Ovary (tissue), 10 donors: ENCODE results near the gene ZNF226. TPM values are rescaled to one million over a fixed set of nuclear protein-coding genes. Genes with fewer than 3 reads are reported as not detected.
"Not testable (repeated sequence)": the region's sequence is repeated elsewhere in the genome, so short reads cannot be mapped to it uniquely, and the experiment has no call there.

Experiments used
- DNase-seq, 5 donors: peaks; one replicate each; pipeline ENCODE4 v3.0.0-alpha.2; 2019 to 2020
- H3K27ac ChIP-seq, 2 donors: fragments of 200-600 bp; one replicate each; pipeline versions ENCODE4 v1.5.1 to v1.8.0; 2019 to 2022
- H3K27me3 ChIP-seq: fragments of 200-600 bp; one replicate; pipeline ENCODE4 v1.8.0; 2022
- H3K36me3 ChIP-seq: fragments of 200-600 bp; sonication (generic); one replicate; pipeline ENCODE4 v1.5.1; 2019
- H3K4me1 ChIP-seq: one replicate; pipeline ENCODE4 v1.8.1; 2013; ENCODE audit warnings: mild to moderate bottlenecking, moderate library complexity; ENCODE audit not compliant: insufficient read depth
- H3K4me3 ChIP-seq: fragments of 200-600 bp; sonication (generic); one replicate; pipeline ENCODE4 v1.5.1; 2017
- H3K9me3 ChIP-seq, 2 donors: fragments of 200-600 bp in 1 of 2; sonication (generic) in 1 of 2; one replicate each; pipeline versions ENCODE4 v1.5.1 to v1.8.1; 2013 to 2019; ENCODE audit warnings: mild to moderate bottlenecking in 1 of 2, moderate library complexity in 1 of 2
- CTCF ChIP-seq, 3 donors: fragments of 450-650 bp in 2 of 3; fragments of 200-600 bp in 1 of 3; IDR thresholded peaks; one replicate each; pipeline versions ENCODE4 v1.5.1 to v1.8.0; 2016 to 2022; ENCODE audit warnings: antibody characterized with exemption in 3 of 3, mild to moderate bottlenecking in 1 of 3
- EP300 ChIP-seq: sonication (generic); formaldehyde crosslinking; IDR thresholded peaks from one replicate; pipeline ENCODE4 v1.6.1; 2017; ENCODE audit warnings: antibody characterized with exemption
- POLR2A ChIP-seq: fragments of 450-650 bp; IDR thresholded peaks from one replicate; pipeline ENCODE4 v1.6.1; 2017; ENCODE audit warnings: antibody characterized with exemption, mild to moderate bottlenecking, moderate library complexity
- WGBS, 3 donors: extraction: QIAGEN DNeasy Blood & Tissue Kit in 1 of 3; methylation state at CpG; one replicate each; pipeline versions ENCODE4 v1.1.5 to v1.1.7; 2013 to 2017; 5-methylcytosine and 5-hydroxymethylcytosine counted together
- intact Hi-C, 4 donors: fragments of 100-400 bp; cut with DNase I; formaldehyde crosslinking; loops; one replicate each; pipeline versions ENCODE4 v1.11.0 to v1.15.1; 2022 to 2023
- long read RNA-seq, 3 donors: library from polyadenylated mRNA in 2 of 3; unstranded in 2 of 3; transcript quantifications; one replicate each; pipeline ENCODE4 v2.0.0 and lab custom pipeline, GENCODE V29; 2021 to 2026
- polyA plus RNA-seq, 2 donors: library from polyadenylated mRNA; stranded (reverse); fragments of 200-250 nt in 1 of 2; fragments of 350-450 nt in 1 of 2; fragmentation: Illumina TruSeq in 1 of 2; extraction: RNeasy Lipid Tissue Mini Kit (QIAGEN cat#74804) in 1 of 2; gene quantifications; one replicate each; pipeline ENCODE4 v1.2.3, GENCODE V29; 2013 to 2014
- total RNA-seq, 7 donors: library from RNA; depleted of rRNA in 2 of 7; stranded (reverse); fragments of >200 nt in 2 of 7; fragmentation: NEBNext Ultra II Directional in 3 of 7; extraction: Animal tissue kit (Norgen Biotek cat#: 25700) in 3 of 7; gene quantifications; one replicate each; pipeline versions ENCODE4 v1.1.0 to v1.2.4, GENCODE V29; 2016 to 2023
- donor health status: DM: no; HTN: no; CAD: no; lungs with moderate emphysema.
- donor health status: DM: no; HTN: no; CAD: no.
- donor health status: Bipolar disorder and iron deficiency.
- donor health status: DM: yes; HTN: yes; CAD: no.
- donor health status: DM: no; HTN: no; CAD: no.
- donor health status: DM: yes; HTN: yes; CAD: no.

Gene ZNF226
- total RNA-seq (10 to 100 TPM; 11.5 to 30.3 (median 22.4) TPM), polyA plus RNA-seq (10 to 100 TPM; 18.1 to 27.3 TPM)
- long read RNA-seq, donor 1, full-length matches to known transcripts: 12 of 17 reads
- long read RNA-seq, donor 1, partial matches to known transcripts: 3 of 17 reads
- long read RNA-seq, donor 1, other reads (novel, unspliced or antisense): 2 of 17 reads
- long read RNA-seq, donor 2, transcript ZNF226-218 (6 exons, 548 nt): major isoform, 7 of 15 reads
- long read RNA-seq, donor 2, partial matches to known transcripts: 0 of 15 reads
- long read RNA-seq, donor 2, other reads (novel, unspliced or antisense): 0 of 15 reads
- long read RNA-seq, donor 3, full-length matches to known transcripts: 17 of 25 reads
- long read RNA-seq, donor 3, partial matches to known transcripts: 2 of 25 reads
- long read RNA-seq, donor 3, other reads (novel, unspliced or antisense): 6 of 25 reads

- no peaks in the 10 kb centered on the region for H3K36me3 ChIP-seq
- peak; percentile 82 to 88 (median 84) for DNase-seq
- TF ChIP-seq POLR2A: peak; percentile 46
- TF ChIP-seq CTCF (IDR thresholded peaks at IDR 0.05): peak in 1 of 3 donors; percentile 5
- TF ChIP-seq EP300: no peak
- peaks cover 0 to 25% of the 10 kb centered on the region in 2 donors for H3K9me3 ChIP-seq
- intact Hi-C loops: loop anchor here in 1 of 4 donors (5.0 kb wide), 1 partner anchor 53 kb away; the partner anchor contains the start of gene ZNF225
- no peaks in the 10 kb centered on the region for H3K27me3 ChIP-seq
- H3K27ac ChIP-seq: peak within 1 kb of the TSS; percentile 52 to 83
- peaks cover 5% of the 10 kb centered on the region for H3K4me1 ChIP-seq
- H3K4me3 ChIP-seq: peak within 1 kb of the TSS; percentile 68
- 0 to 1% (median 0%) methylated on average over 32 of the region's 32 CpGs for WGBS, 3 donors
Measured at GRCh38 chr19:44164673-44165512, at the start of gene ZNF226. TSS of gene ZNF226 (plus strand) at chr19:44165100. CDS start at chr19:44170081, 4,981 bp downstream.

GRCh38 chr19:44121162-44121561 lies 43.7 kb upstream of the ZNF226 start:
- H3K27me3 ChIP-seq, H3K27ac ChIP-seq, intact Hi-C loops, H3K4me3 ChIP-seq, H3K36me3 ChIP-seq, DNase-seq, H3K4me1 ChIP-seq: not testable (repeated sequence)
- WGBS, 3 donors: 96 to 97% (median 96%) methylated on average over 4 of the region's 4 CpGs
- H3K9me3 ChIP-seq: peaks cover 0 to 27% of the 10 kb centered on the region in 2 donors

- Histone ChIP-seq H3K4me1 (no peaks in the 10 kb centered on the region), H3K9me3 (peaks cover 3 to 44% of the 10 kb centered on the region in 2 donors), H3K4me3 (no peak overlapping the region), H3K27ac (no peak overlapping the region), H3K27me3 (no peaks in the 10 kb centered on the region), H3K36me3 (no peaks in the 10 kb centered on the region)
- DNase-seq: no peak
- intact Hi-C loops: no loop called here
- 93% methylated on average over 5 of the region's 5 CpGs for WGBS, 3 donors
- TF ChIP-seq POLR2A (no peak), CTCF (IDR thresholded peaks at IDR 0.05) (no peak), EP300 (no peak)
Measured at GRCh38 chr19:44131955-44132354, 32.9 kb upstream of the ZNF226 start.

- 0 to 1% (median 0%) methylated on average over 45 to 52 of the region's 52 CpGs for WGBS, 3 donors
- H3K36me3 ChIP-seq: no peaks in the 10 kb centered on the region
- peak within 1 kb of the TSS; percentile 70 for H3K4me3 ChIP-seq
- peak; percentile 78 to 86 (median 83) for DNase-seq
- H3K27me3 ChIP-seq: no peaks in the 10 kb centered on the region
- H3K27ac ChIP-seq: peak within 1 kb of the TSS; percentile 22 to 61
- H3K4me1 ChIP-seq: peaks cover 3% of the 10 kb centered on the region
- no peaks in the 10 kb centered on the region for H3K9me3 ChIP-seq
- intact Hi-C loops: no loop called here
- TF ChIP-seq CTCF (IDR thresholded peaks at IDR 0.05): no peak
- TF ChIP-seq POLR2A: no peak
- TF ChIP-seq EP300: no peak
Measured at GRCh38 chr19:44141191-44142058, 23.5 kb upstream of the ZNF226 start, which contains the start of gene ZNF234. TSS of gene ZNF234 (plus strand) at chr19:44141554. CDS start at chr19:44144633, 3,079 bp downstream.
